ENCODE measurements around the gene DECR2.
"Not testable (repeated sequence)": the region's sequence is repeated elsewhere in the genome, so short reads cannot be mapped to it uniquely, and the experiment has no call there.

DECR2 gene

GRCh38 chr16:400061-400591 is 1.6 kb upstream of the DECR2 start:
- DNase-seq (ENCODE audit: low read depth) = no peak

- DNase-seq (ENCODE audit: low read depth) = no peak
Observed at GRCh38 chr16:404971-405486, 3.3 kb downstream of the DECR2 start.

- no peak for DNase-seq (ENCODE audit: low read depth)
Observed at GRCh38 chr16:405548-406506, 4.1 kb downstream of the DECR2 start.

GRCh38 chr16:407253-407652 is 5.6 kb downstream of the DECR2 start:
- DNase-seq (ENCODE audit: low read depth) = no peak

- no peak for DNase-seq (ENCODE audit: low read depth)
Observed at GRCh38 chr16:410516-411178, 9.0 kb downstream of the DECR2 start.

DNA sequence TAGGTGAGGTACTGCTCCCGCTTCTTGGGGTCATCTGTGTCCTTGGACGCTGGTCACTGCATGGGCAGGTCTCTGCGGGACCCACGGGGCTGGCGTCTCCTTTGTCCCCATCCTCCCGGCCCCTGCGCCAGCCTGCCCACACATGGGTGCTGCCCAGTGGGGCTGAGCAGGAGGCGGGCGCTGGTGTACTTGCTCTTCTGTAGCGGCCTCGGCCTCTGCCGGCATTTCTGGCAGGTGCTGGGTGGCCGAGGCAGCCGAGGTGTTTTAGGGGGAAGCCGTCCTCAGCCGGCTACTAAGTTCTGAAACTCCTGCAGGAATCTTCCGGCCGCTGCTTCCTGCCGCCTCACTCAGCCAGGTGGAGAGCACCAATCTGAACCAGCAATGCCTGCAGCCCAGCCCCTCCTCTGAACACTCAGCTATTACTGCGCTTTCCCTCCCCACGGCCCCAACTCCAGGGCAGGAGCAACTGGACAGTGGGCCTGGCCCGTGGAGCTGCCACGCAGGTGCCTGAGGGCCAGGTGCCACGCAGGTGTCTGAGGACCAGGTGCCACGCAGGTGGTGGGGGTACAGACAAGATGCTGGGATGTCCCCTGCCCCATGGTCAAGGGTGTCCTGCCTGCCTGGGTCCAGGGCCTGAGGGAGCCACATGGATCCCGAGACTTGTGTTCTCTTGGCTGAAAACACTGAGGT is 10.0 kb downstream of the DECR2 start:
- DNase-seq (ENCODE audit: low read depth) = no peak

DNA sequence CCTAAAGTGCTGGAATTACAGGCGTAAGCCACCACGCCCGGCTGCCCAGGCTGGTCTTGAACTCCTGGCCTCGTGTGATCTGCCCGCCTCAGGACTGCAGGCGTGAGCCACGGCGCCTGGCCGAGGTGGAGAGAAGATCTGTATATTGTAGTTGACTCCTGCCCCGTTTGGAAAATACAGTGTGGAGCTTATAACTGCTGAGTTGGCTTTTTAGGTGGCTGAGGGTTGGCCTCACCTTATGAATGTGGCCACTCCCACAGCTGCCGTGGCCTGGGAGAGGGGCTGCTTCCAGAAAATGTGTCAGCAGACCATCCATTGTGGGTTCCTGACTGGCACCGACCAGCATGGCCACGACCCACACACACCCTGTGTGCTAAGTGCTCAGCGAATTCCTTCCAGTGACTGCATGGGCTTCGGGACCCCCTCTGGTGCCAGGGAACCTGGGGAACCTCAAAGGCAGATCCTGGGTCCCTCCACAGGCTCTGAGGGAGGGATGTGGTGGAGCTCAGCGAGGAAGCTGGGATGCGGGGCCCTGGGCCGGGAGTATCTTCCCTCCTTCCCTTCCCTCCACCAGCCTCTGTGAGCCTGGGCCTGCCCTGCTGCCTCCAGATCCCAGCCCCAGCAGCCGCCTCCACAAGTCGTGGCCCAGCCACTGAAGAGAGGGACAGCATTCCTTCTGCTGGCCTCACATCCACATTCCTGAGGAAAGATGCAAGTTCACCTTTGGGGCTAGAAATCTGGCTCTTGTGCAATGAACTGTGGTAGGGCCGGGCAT is 12.9 kb downstream of the DECR2 start:
- DNase-seq (ENCODE audit: low read depth) = no peak

DNA sequence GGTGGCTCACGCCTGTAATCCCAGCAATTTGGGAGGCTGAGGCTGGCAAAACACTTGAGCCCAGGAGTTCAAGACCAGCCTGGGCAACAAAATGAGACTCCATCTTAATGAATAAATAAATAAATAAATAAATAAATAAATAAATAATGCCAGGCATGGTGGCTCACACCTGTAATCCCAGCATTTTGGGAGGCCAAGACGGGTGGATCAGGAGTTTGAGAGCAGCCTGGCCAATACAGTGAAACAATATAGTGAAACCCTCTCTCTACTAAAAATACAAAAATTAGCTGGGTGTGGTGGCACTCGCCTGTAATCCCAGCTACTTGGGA is 13.4 kb downstream of the DECR2 start:
- not testable (repeated sequence) for DNase-seq (ENCODE audit: low read depth)

GRCh38 chr16:422179-422578 is 20.5 kb downstream of the DECR2 start:
- DNase-seq (ENCODE audit: low read depth) = not testable (repeated sequence)

DNA sequence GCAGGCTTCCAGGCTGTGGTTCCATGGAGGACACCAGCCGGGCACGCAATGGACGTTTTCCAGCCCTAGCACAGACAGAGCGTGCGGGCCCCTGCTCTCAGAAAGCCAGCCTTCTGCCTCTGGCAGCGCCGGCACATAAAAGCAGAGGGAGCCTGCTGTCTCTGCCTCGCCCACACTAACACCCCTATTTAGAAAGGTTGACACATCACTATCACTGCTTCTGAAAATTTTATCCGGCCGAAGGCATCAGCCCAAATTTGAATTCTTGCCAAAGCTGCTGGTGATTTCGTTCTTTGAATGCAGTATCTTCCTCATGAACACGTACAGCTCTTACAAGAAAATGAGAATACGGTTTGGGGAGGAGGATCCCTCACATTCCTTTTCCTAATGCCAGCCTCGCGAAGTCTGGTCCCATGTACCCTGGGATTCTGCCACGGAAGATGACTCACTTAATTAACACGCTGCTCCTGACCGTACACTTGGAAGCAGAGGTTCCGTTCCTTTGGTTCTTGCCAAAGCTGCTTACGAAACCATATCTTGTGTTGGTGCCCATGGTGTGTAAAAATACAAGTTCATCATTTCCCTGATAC is 22.4 kb downstream of the DECR2 start:
- peak; percentile 99 for DNase-seq (ENCODE audit: low read depth)

GRCh38 chr16:424623-425081 is 23.0 kb downstream of the DECR2 start:
- peak; percentile 28 for DNase-seq (ENCODE audit: low read depth)

DNA sequence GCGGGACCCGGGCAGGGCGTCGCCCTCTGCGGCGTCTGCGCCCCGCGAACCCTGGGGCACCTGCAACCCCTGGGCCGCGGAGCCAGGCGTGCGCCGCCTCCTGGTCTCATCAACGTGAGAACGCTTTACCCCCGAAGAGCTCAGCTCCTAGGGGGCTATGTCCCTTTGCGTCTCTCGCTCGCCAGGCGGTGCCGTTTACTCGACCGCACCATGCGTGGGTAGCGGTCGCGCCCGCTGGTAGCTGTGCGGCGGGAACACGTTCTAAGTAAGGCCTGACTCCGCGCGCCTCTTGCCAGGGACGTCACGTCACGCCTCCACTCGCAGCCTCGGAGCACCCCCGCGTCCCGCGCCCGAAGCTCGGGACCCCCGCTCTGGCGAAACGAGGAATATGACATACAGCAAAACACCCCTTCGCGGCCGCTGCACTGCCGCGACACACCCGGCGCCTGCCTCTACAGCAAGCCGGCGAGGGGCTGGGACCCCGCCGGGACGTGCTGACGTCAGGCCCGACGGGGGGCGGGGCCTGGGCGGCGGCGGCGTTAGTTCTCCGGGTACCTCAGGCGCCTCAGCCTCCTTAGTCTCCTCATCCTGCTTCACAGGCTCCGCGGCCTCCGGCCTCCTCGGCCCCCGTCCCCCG is 23.5 kb downstream of the DECR2 start, which contains the start of gene RAB11FIP3:
Gene RAB11FIP3 (plus strand): TSS at position 568 of the 637 bp plus-strand sequence. CDS start 358 bp downstream, outside the sequence.
- peak; percentile 72 for DNase-seq (ENCODE audit: low read depth)

DNA sequence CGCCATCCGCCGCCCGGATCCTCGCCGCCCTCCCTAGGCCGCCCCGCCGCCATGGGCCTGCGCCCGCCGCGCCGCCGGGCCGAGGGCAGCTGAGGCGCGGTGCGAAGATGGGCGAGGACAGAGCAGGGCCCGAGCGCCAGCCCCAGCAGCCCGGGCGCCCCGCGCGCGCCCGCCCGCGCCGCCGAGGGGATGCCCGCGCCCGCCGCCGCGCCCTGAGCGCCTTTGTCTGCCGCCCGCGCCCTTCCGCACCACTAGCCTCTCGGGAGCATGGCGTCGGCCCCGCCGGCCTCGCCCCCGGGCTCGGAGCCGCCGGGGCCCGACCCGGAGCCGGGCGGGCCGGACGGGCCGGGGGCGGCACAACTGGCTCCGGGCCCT is 24.0 kb downstream of the DECR2 start:
- DNase-seq (ENCODE audit: low read depth) = no peak

- DNase-seq (ENCODE audit: low read depth) = no peak
Observed at GRCh38 chr16:426115-426905, 24.6 kb downstream of the DECR2 start.

GRCh38 chr16:426906-427249 is 25.2 kb downstream of the DECR2 start:
- no peak for DNase-seq (ENCODE audit: low read depth)

GRCh38 chr16:427250-427649 is 25.6 kb downstream of the DECR2 start:
- DNase-seq (ENCODE audit: low read depth) = no peak

DNA sequence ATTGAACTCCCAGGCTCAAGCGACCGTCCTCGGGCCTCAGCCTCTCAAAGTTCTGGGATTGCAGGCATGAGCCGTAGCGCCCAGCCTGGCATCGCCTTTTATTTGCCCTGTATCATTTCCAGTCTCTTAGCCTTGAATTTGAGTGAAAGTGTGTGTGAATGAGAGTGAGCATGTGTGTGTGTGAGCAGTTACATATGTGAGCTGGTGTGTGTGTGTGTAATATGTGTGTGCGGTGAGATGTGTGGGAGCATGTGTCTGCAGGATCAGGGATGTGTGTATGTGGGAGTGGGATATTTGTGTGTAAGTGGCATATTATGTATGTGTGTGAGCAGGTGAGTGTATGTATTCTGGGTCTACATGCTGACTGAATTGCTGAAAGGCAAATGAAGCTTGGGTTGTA is 29.2 kb downstream of the DECR2 start:
- no peak for DNase-seq (ENCODE audit: low read depth)

- no peak for DNase-seq (ENCODE audit: low read depth)
Observed at GRCh38 chr16:440627-441026, 38.9 kb downstream of the DECR2 start.

DNA sequence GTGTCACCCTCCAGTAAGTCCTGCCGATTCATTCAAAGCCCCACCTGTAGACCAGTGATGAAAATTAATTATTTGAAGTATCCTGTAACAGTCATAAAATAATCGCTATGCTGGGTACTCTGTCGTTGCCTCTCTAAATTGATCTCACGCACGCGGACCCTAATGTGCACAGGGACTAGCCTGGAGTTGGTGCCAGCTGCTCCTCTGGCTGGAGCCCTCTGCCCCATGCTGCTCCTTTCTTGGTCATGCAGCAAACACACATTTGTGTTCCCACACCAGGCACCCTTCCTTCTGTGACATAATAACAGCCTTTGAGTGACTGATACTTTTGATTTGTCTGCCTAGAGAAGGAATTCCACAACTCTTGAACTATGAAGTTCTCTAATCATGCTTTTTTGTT is 39.8 kb downstream of the DECR2 start:
- no peak for DNase-seq (ENCODE audit: low read depth)

- peak; percentile 78 for DNase-seq (ENCODE audit: low read depth)
Observed at GRCh38 chr16:442976-443375, 41.3 kb downstream of the DECR2 start.
